Measurements from ENCODE around the gene NCKAP5.
"Not testable (repeated sequence)": the region's sequence is repeated elsewhere in the genome, so short reads cannot be mapped to it uniquely, and the experiment has no call there.

NCKAP5 gene

GRCh38 chr2:132814651-132815050 is 753.6 kb downstream of the NCKAP5 start:
- H3K27me3 ChIP-seq (replicated peaks; ENCODE audit: control insufficient read depth, insufficient read depth, low read length), result no peaks in the 10 kb centered on the region
- H3K4me3 ChIP-seq (replicated peaks; ENCODE audit: low read depth, low read length), result no peak overlapping the region
- no peaks in the 10 kb centered on the region for H3K36me3 ChIP-seq (ENCODE audit: control insufficient read depth, insufficient read depth, low read length)
- TF ChIP-seq, protein P1, sequence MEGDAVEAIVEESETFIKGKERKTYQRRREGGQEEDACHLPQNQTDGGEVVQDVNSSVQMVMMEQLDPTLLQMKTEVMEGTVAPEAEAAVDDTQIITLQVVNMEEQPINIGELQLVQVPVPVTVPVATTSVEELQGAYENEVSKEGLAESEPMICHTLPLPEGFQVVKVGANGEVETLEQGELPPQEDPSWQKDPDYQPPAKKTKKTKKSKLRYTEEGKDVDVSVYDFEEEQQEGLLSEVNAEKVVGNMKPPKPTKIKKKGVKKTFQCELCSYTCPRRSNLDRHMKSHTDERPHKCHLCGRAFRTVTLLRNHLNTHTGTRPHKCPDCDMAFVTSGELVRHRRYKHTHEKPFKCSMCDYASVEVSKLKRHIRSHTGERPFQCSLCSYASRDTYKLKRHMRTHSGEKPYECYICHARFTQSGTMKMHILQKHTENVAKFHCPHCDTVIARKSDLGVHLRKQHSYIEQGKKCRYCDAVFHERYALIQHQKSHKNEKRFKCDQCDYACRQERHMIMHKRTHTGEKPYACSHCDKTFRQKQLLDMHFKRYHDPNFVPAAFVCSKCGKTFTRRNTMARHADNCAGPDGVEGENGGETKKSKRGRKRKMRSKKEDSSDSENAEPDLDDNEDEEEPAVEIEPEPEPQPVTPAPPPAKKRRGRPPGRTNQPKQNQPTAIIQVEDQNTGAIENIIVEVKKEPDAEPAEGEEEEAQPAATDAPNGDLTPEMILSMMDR (IDR thresholded peaks at IDR 0.05; ENCODE audit: insufficient read depth, low read length, poor library complexity, severe bottlenecking), result no peak
- DNase-seq (ENCODE audit: extremely low read depth, insufficient read length), result no peak

DNA sequence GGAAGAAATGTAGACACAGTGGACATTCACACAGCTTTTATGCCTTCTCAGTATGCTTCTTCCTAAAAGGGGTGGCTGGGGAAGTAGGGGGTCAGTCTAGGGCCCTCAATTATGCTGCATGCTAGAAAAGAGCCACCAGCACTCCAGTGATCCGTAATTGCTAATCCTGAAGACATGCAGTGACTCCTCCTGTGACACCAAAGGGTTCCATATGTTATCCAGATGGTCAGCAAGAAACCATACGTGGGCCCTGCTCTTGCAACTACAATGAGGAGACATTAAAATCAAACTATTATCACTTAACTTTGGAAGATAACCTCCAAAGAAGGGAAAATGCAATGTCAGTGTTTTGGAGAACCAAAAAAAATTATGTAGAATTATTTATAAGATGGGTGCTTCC is 754.8 kb downstream of the NCKAP5 start:
- H3K4me3 ChIP-seq (replicated peaks; ENCODE audit: low read depth, low read length), result no peak overlapping the region
- no peaks in the 10 kb centered on the region for H3K36me3 ChIP-seq (ENCODE audit: control insufficient read depth, insufficient read depth, low read length)
- no peaks in the 10 kb centered on the region for H3K27me3 ChIP-seq (replicated peaks; ENCODE audit: control insufficient read depth, insufficient read depth, low read length)
- DNase-seq (ENCODE audit: extremely low read depth, insufficient read length), result no peak
- TF ChIP-seq, protein P1 (IDR thresholded peaks at IDR 0.05; ENCODE audit: insufficient read depth, low read length, poor library complexity, severe bottlenecking), result no peak

DNA sequence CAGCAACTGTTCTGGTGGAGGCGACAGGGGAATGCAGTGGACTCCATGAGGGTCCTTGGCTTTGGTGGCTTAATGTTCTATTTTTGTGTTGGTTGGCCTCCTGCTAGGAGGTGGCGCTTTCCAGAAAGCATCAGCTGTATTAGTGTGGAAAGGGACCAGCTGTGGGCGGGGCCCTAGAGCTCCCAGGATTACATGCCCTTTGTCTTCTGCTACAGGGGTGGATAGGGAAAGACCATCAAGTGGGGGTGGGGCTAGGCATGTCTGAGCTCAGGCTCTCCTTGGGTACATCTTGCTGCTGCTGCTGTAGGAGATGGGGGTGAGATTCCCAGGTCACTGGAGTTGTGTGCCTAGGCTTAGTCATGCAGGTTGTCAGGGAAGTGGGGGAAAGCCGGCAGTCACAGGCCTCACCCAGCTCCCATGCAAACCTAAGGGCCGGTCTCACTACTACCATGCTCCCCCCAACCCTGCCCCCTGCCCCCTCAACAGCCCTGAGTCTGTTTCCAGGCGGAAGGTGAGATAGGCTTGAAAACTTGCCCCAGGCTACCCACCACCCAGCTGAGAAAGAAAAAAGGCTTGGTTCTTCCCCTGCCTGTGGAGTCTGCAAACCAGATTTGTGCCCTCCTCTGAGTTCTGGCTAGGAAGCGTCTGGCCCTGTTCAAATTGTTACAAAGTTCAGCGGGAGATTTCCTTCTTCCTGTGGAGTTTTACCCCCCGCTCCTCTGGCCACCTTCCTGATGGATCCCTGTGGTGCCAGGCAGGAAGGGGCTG is 756.9 kb downstream of the NCKAP5 start:
- no peaks in the 10 kb centered on the region for H3K36me3 ChIP-seq (ENCODE audit: control insufficient read depth, insufficient read depth, low read length)
- no peaks in the 10 kb centered on the region for H3K27me3 ChIP-seq (replicated peaks; ENCODE audit: control insufficient read depth, insufficient read depth, low read length)
- TF ChIP-seq, protein P1 (IDR thresholded peaks at IDR 0.05; ENCODE audit: insufficient read depth, low read length, poor library complexity, severe bottlenecking), result no peak
- no peak for DNase-seq (ENCODE audit: extremely low read depth, insufficient read length)
- H3K4me3 ChIP-seq (replicated peaks; ENCODE audit: low read depth, low read length), result no peak overlapping the region

GRCh38 chr2:132809962-132810361 is 758.3 kb downstream of the NCKAP5 start:
- H3K36me3 ChIP-seq (ENCODE audit: control insufficient read depth, insufficient read depth, low read length); DNase-seq (ENCODE audit: extremely low read depth, insufficient read length); H3K4me3 ChIP-seq (replicated peaks; ENCODE audit: low read depth, low read length); H3K27me3 ChIP-seq (replicated peaks; ENCODE audit: control insufficient read depth, insufficient read depth, low read length): not testable (repeated sequence)

DNA sequence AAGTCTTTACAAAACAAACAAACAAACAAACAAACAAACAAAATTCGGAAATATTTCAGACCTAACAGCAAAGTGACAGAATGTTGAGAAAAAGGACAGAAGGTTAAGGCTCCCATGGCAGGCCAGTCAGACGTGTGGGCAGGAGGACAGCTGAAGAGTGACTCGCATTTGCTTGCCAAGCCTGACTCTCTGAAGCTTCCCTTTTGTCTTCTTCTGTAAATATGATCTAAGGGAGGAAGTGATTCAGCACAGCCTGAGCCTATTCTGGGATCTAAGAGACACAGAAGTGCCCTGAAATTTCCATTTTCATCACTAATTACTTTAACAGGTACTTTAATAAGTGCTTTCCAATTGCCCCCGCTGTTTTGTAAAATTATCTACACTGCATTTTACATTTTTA is 764.2 kb downstream of the NCKAP5 start:
- DNase-seq (ENCODE audit: extremely low read depth, insufficient read length), result no peak
- H3K4me3 ChIP-seq (replicated peaks; ENCODE audit: low read depth, low read length), result no peak overlapping the region
- TF ChIP-seq, protein P1 (IDR thresholded peaks at IDR 0.05; ENCODE audit: insufficient read depth, low read length, poor library complexity, severe bottlenecking), result no peak
- no peaks in the 10 kb centered on the region; the same call in 1 of the 2 replicates for H3K27me3 ChIP-seq (replicated peaks; ENCODE audit: control insufficient read depth, insufficient read depth, low read length)
- no peaks in the 10 kb centered on the region for H3K36me3 ChIP-seq (ENCODE audit: control insufficient read depth, insufficient read depth, low read length)

DNA sequence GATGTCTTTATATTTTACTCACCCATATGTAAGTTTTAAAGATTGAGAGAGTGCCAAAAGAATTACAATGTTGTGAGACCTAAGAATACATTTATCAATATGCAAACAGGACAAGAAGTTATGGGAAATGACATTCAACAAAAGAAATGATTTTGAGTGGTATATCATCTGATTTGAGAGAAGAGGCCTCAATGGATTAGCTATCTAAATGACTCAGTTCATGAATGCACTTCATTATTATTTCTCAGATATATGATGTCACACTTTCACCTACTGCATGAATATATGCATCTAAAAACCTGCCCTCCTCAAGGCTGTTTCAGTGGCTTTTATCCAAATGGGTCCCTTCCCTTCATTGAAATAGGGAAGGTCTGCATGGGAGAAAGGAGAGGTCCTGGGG is 769.9 kb downstream of the NCKAP5 start:
- TF ChIP-seq, protein P1 (IDR thresholded peaks at IDR 0.05; ENCODE audit: insufficient read depth, low read length, poor library complexity, severe bottlenecking), result no peak

More for the DNA sequence above, 769.9 kb downstream of the NCKAP5 start:
- Histone ChIP-seq H3K36me3 (ENCODE audit: control insufficient read depth, insufficient read depth, low read length) (no peaks in the 10 kb centered on the region), H3K27me3 (replicated peaks; ENCODE audit: control insufficient read depth, insufficient read depth, low read length) (no peaks in the 10 kb centered on the region; the same call in 1 of the 2 replicates), H3K4me3 (replicated peaks; ENCODE audit: low read depth, low read length) (no peak overlapping the region)
- DNase-seq (ENCODE audit: extremely low read depth, insufficient read length), result no peak

Data from GM06990 (cell line).